Measurements from ENCODE around the gene ASPA.
"Not testable (repeated sequence)": the region's sequence is repeated elsewhere in the genome, so short reads cannot be mapped to it uniquely, and the experiment has no call there.

The ASPA gene

DNA sequence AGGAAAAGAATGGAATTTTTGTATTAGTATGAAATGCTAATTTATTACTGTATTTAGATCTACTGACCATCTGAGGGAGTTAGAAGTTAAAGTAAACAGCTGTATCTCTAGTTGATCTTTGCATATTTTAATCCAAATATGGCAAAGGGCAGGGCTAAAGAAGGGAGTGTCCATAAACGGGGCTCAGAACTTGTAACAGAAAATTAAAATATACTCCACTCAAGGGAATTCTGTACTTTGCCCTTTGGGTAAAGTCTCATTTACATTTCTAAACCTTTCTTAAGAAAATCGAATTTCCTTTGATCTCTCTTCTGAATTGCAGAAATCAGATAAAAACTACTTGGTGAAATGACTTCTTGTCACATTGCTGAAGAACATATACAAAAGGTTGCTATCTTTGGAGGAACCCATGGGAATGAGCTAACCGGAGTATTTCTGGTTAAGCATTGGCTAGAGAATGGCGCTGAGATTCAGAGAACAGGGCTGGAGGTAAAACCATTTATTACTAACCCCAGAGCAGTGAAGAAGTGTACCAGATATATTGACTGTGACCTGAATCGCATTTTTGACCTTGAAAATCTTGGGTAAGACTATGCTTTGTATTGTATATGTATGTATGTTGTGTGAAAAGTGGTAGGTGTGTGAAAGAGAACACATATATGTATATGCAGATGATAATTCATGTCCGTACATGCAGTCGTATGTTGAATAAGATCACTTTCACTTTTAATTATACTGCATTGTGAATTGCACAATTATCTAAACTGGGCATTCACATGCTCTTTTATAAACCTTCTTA lies at the start of gene ASPA:
ASPA (plus strand) TSS at position 186 of the 799 bp plus-strand sequence; CDS start at position 349, 163 bp downstream.
- TF ChIP-seq, protein P1, sequence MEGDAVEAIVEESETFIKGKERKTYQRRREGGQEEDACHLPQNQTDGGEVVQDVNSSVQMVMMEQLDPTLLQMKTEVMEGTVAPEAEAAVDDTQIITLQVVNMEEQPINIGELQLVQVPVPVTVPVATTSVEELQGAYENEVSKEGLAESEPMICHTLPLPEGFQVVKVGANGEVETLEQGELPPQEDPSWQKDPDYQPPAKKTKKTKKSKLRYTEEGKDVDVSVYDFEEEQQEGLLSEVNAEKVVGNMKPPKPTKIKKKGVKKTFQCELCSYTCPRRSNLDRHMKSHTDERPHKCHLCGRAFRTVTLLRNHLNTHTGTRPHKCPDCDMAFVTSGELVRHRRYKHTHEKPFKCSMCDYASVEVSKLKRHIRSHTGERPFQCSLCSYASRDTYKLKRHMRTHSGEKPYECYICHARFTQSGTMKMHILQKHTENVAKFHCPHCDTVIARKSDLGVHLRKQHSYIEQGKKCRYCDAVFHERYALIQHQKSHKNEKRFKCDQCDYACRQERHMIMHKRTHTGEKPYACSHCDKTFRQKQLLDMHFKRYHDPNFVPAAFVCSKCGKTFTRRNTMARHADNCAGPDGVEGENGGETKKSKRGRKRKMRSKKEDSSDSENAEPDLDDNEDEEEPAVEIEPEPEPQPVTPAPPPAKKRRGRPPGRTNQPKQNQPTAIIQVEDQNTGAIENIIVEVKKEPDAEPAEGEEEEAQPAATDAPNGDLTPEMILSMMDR (IDR thresholded peaks at IDR 0.05; ENCODE audit: insufficient read depth, low read depth, low read length, missing control alignments): no peak
- H3K4me3 ChIP-seq (ENCODE audit: low read length): no peak within 1 kb of the TSS
- DNase-seq (ENCODE audit: low read depth): peak; percentile 18

DNA sequence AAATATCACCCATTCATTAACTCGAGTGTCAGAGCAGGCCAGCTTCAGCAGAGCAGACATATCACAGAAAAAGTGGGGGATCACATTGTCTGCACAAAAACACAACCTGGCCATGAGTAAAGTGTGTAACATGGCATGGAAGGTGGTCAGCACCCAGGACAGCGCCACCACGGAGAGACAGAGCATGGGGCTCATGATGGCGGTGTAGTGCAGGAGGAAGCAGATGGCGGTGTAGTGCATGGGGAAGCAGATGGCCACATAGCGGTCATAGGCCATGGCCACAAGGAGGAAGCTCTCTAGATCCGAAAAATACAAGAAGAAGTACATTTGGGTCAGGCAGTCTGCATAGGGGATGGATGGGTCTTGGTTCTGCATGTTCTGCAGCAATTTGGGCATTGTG lies 42.6 kb upstream of the ASPA start:
- peak; percentile 11 for DNase-seq (ENCODE audit: low read depth)
- H3K4me3 ChIP-seq (ENCODE audit: low read length): not testable (repeated sequence)

DNA sequence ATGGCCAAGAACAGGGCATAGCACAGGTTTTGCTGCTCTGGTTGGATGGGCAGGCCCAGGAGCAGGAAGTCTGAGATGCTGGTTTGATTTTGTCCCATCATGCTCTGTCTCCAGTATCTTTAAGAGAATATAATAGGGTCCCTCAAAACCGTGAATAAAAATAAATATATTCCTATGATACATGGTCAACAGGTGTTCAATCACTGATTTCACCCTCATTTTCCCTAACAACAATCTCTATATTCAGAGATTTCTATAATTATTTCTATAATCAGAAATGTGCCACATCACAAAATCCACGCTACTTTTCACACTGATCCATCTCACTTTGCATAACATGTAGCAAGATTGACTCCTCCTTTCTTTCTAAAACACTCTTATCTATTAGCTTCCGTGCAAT lies 42.1 kb upstream of the ASPA start, which contains the start of gene OR1E2:
OR1E2 (minus strand) TSS at position 101 of the 400 bp plus-strand sequence; CDS start at position 101, 0 bp downstream.
- DNase-seq (ENCODE audit: low read depth): no peak
- no peak within 1 kb of the TSS for H3K4me3 ChIP-seq (ENCODE audit: low read length)
- TF ChIP-seq, protein P1 (IDR thresholded peaks at IDR 0.05; ENCODE audit: insufficient read depth, low read depth, low read length, missing control alignments): no peak

DNA sequence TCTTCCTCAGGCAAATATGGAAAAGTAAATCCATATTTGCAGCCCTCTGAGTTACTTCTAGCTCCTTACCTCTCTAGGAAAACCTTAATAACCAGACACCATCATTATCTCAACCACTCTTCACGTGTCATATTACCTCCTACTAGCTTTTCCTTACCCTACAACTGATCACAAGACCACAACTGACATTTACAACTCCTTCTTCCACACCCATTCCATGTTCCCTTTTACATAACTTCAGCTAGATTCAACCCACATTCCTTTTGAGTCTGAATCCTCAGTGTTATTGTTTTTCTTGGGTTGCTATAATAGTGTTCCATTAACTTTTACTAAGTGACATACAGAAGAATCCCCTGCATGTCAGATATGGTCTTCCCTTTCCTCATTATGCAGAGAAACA lies 37.4 kb upstream of the ASPA start:
- TF ChIP-seq, protein P1 (IDR thresholded peaks at IDR 0.05; ENCODE audit: insufficient read depth, low read depth, low read length, missing control alignments): no peak
- H3K4me3 ChIP-seq (ENCODE audit: low read length): no peak overlapping the region
- no peak for DNase-seq (ENCODE audit: low read depth)

DNA sequence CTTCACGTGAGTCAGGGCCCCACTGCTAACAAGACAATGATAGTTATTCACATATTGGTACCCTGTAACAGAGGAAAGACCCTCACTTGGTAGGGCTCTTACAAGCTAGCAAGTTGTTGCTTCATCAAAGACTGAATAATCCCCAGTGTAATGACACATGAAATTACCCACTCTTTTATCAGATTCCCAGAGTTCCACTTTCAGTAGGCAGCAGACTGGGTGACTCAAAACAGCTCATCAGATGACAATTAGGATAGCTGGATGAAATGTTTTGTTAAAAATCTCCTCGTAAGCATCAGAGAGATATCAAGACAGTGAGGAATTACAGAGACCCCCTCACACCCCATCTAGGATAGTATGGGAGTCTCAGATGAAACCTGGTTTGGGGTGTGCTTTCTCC lies 35.3 kb upstream of the ASPA start:
- no peak overlapping the region for H3K4me3 ChIP-seq (ENCODE audit: low read length)
- TF ChIP-seq, protein P1 (IDR thresholded peaks at IDR 0.05; ENCODE audit: insufficient read depth, low read depth, low read length, missing control alignments): no peak
- no peak for DNase-seq (ENCODE audit: low read depth)

DNA sequence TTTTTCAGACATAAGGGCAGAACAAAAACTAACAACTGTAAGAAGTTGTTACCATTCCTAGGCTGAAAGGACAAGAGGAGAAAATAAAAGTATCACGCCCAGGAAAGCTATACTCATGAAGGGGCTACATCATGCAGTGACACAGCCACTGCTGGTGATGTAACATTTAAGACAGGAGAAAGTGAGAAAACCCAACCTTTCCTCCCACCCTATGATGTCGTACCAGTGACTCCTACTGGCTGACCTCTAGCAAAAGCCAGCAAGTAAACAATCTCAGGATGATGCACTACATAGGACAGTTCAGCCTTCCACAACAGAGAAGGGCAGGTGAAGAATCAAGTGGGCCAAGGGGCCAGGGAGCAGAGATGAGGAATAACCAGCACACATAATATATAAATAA lies 28.2 kb upstream of the ASPA start:
- H3K4me3 ChIP-seq (ENCODE audit: low read length): no peak overlapping the region
- TF ChIP-seq, protein P1 (IDR thresholded peaks at IDR 0.05; ENCODE audit: insufficient read depth, low read depth, low read length, missing control alignments): peak; percentile 10
- peak; percentile 41 for DNase-seq (ENCODE audit: low read depth)

DNA sequence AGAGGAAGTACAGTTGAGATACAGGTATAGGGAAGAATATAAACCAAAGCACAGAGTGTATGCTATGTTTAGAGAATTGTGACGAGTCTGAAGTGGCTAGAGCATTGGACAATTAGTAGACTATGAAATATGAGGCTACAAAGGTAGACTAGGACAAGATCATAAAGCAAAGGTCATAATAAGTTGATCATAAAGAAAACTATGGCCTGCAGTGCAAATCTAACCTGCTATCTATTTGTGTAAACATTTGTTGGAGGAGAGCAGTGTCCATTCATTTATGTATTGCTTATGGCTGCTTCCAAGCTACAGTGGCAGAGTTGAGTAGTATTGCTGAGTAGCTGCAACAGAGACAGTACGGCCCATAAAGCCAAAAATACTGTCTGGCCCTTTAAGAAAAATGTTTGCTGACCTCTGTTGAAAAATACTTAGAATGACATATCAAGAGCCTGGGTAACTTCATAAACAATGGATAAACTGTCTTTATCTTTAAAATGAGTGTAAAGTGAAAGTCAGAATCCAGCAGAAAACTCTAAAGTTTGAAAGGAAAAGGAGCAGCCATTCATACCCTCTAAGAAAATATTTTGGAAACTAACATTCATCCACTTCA lies 27.6 kb upstream of the ASPA start:
- DNase-seq (ENCODE audit: low read depth): no peak
- H3K4me3 ChIP-seq (ENCODE audit: low read length): no peak overlapping the region
- TF ChIP-seq, protein P1 (IDR thresholded peaks at IDR 0.05; ENCODE audit: insufficient read depth, low read depth, low read length, missing control alignments): no peak

DNA sequence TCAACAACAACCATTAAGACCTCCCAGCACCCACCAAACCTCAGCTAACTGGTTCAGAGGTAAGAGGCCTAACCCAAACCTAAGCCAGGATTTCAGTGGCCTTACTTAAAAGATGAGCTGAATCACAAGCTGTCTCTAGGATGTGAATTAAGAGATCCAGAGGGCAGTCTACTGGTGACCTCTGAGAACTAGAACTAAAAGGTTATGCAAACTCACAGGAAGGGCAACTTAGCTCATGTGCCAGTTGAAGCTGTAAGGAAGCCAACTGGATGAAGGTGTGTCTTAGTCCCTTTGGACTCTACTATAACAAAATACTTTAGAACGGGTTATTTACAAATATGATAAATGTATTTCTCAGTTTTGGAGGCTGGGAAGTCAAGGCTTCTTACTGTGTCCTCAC lies 9.4 kb upstream of the ASPA start:
- DNase-seq (ENCODE audit: low read depth); H3K4me3 ChIP-seq (ENCODE audit: low read length): not testable (repeated sequence)

Data from epithelial cell of esophagus (primary cell).